ENCODE data around the gene EEFSEC.
"Not testable (repeated sequence)": the region's sequence is repeated elsewhere in the genome, so short reads cannot be mapped to it uniquely, and the experiment has no call there.

The EEFSEC gene

GRCh38 chr3:128149650-128150049 lies 3.6 kb upstream of the EEFSEC start:
- intact Hi-C loops (cut with DNase I): no loop called here
- DNase-seq: peak in 21 of 42 donors; percentile 11 to 51 (median 27)

- intact Hi-C loops (cut with DNase I): no loop called here
- DNase-seq: peak in 1 of 42 donors; percentile 25
Measured at GRCh38 chr3:128151758-128152274, 1.5 kb upstream of the EEFSEC start.

- intact Hi-C loops (cut with DNase I): no loop called here
- peak in 1 of 42 donors; percentile 29 for DNase-seq
Measured at GRCh38 chr3:128152419-128153155, 694 bp upstream of the EEFSEC start.

GRCh38 chr3:128154354-128154753 lies 1.1 kb downstream of the EEFSEC start:
- intact Hi-C loops (cut with DNase I); DNase-seq: not testable (repeated sequence)

GRCh38 chr3:128155616-128156360 lies 2.5 kb downstream of the EEFSEC start:
- no peak for DNase-seq
- intact Hi-C loops (cut with DNase I): no loop called here

GRCh38 chr3:128160661-128161060 lies 7.4 kb downstream of the EEFSEC start:
- no peak for DNase-seq
- intact Hi-C loops (cut with DNase I): no loop called here

- intact Hi-C loops (cut with DNase I): no loop called here
Measured at GRCh38 chr3:128163432-128163831, 10.2 kb downstream of the EEFSEC start.

GRCh38 chr3:128166971-128167453 lies 13.7 kb downstream of the EEFSEC start:
- DNase-seq: no peak
- intact Hi-C loops (cut with DNase I): no loop called here

More at GRCh38 chr3:128163432-128163831, 10.2 kb downstream of the EEFSEC start:
- no peak for DNase-seq

GRCh38 chr3:128167646-128167972 lies 14.3 kb downstream of the EEFSEC start:
- DNase-seq: no peak
- intact Hi-C loops (cut with DNase I): no loop called here

GRCh38 chr3:128167973-128168674 lies 14.8 kb downstream of the EEFSEC start:
- intact Hi-C loops (cut with DNase I): no loop called here
- DNase-seq: peak in 2 of 42 donors; percentile 26 to 46

- DNase-seq: no peak
- intact Hi-C loops (cut with DNase I): no loop called here
Measured at GRCh38 chr3:128168836-128169235, 15.6 kb downstream of the EEFSEC start.

GRCh38 chr3:128170866-128171516 lies 17.7 kb downstream of the EEFSEC start:
- intact Hi-C loops (cut with DNase I): loop anchor here (10.0 kb wide), 1 partner anchor 154 kb away; no protein-coding TSS in a partner anchor
- DNase-seq: peak; percentile 24 to 87 (median 69)

GRCh38 chr3:128173200-128173599 lies 19.9 kb downstream of the EEFSEC start:
- intact Hi-C loops (cut with DNase I): loop anchor here (10.0 kb wide), 1 partner anchor 152 kb away; no protein-coding TSS in a partner anchor
- no peak for DNase-seq

- DNase-seq: no peak
- intact Hi-C loops (cut with DNase I): loop anchor here (10.0 kb wide), 1 partner anchor 151 kb away; no protein-coding TSS in a partner anchor
Measured at GRCh38 chr3:128173849-128174248, 20.6 kb downstream of the EEFSEC start.

GRCh38 chr3:128174675-128175590 lies 21.7 kb downstream of the EEFSEC start:
- no peak for DNase-seq

GRCh38 chr3:128175768-128176167 lies 22.5 kb downstream of the EEFSEC start:
- DNase-seq: no peak
- intact Hi-C loops (cut with DNase I): loop anchor here (10.0 kb wide), 1 partner anchor 149 kb away; no protein-coding TSS in a partner anchor

More at GRCh38 chr3:128174675-128175590, 21.7 kb downstream of the EEFSEC start:
- intact Hi-C loops (cut with DNase I): loop anchor here (10.0 kb wide), 1 partner anchor 150 kb away; no protein-coding TSS in a partner anchor

- DNase-seq: no peak
- intact Hi-C loops (cut with DNase I): loop anchor here (10.0 kb wide), 1 partner anchor 148 kb away; no protein-coding TSS in a partner anchor
Measured at GRCh38 chr3:128176276-128176833, 23.1 kb downstream of the EEFSEC start.

Measured in head of caudate nucleus (tissue), 42 donors.